ENCODE measurements around the gene ARHGEF6. TPM values are rescaled to one million over a fixed set of nuclear protein-coding genes. Genes with fewer than 3 reads are reported as not detected.

Gene ARHGEF6
- total and polyA plus RNA-seq, 2 experiments from 2014 or later: 3.5 to 3.7 TPM

DNA sequence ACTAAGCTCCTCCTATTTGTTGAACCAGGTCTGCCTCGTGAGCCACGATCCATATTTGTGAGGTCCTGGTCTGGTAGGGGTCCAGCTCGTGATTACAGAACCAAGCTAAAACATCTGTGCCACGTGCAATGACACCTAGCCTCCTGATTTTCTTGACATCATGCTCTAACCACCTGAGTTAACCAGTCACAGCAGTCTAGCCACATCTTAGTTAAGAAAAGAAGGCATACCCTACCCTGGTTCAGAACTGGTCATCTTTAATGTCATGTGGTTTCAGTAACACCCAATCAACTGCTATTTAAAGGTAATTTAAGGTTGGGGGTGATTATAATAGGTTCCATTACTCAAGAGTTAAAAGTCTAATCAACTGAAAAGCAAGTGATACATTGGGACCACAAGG lies 28.4 kb downstream of the ARHGEF6 start:
- Histone ChIP-seq H3K27me3 (no peaks in the 10 kb centered on the region), H3K4me1 (ENCODE audit: insufficient read depth) (no peaks in the 10 kb centered on the region), H3K79me2 (no peaks in the 10 kb centered on the region), H3K4me2 (no peak overlapping the region), H3K4me3 (no peak overlapping the region), H3K9me3 (ENCODE audit: low read depth) (no peaks in the 10 kb centered on the region), H3K27ac (no peak overlapping the region), H4K20me1 (ENCODE audit: insufficient read depth, poor library complexity, severe bottlenecking) (no peaks in the 10 kb centered on the region), H3K9me2 (replicated peaks; ENCODE audit: insufficient read depth) (no peaks in the 10 kb centered on the region), H3K36me3 (replicated peaks; ENCODE audit: insufficient read depth, low read depth) (no peaks in the 10 kb centered on the region), H2AFZ (no peak overlapping the region)
- DNase-seq (ENCODE audit: low spot score): no peak
- 63% methylated on average over 4 of the region's 4 CpGs for WGBS (ENCODE audit: low lambda C conversion rate, missing lambda C conversion rate)
- no peak for TF ChIP-seq CTCF (IDR thresholded peaks at IDR 0.05; ENCODE audit: poor library complexity)

DNA sequence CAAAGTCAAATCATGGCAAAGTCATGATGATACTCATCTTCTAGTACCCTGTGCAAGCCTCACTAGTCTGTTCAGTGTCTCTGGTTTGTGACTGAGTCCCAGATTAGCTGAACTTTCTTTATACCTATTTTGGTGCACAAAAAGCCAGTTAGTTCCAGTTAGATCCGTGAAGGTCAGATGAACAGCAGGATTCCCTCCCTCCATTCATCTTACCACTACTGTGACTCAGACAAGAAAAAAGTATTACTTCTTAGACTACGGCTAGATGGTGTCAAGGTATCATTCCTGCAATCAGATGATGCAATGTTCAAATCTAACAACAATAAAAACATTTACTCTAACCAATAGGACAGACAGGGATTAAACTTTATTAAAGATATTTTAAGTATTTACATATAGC lies 30.4 kb downstream of the ARHGEF6 start:
- Histone ChIP-seq H3K4me3 (no peak overlapping the region), H2AFZ (no peak overlapping the region), H3K27me3 (no peaks in the 10 kb centered on the region), H3K4me1 (ENCODE audit: insufficient read depth) (no peaks in the 10 kb centered on the region), H3K79me2 (no peaks in the 10 kb centered on the region), H3K27ac (no peak overlapping the region), H3K9me3 (ENCODE audit: low read depth) (no peaks in the 10 kb centered on the region), H3K36me3 (replicated peaks; ENCODE audit: insufficient read depth, low read depth) (no peaks in the 10 kb centered on the region), H4K20me1 (ENCODE audit: insufficient read depth, poor library complexity, severe bottlenecking) (no peaks in the 10 kb centered on the region), H3K9me2 (replicated peaks; ENCODE audit: insufficient read depth) (no peaks in the 10 kb centered on the region), H3K4me2 (no peak overlapping the region)
- TF ChIP-seq CTCF (IDR thresholded peaks at IDR 0.05; ENCODE audit: poor library complexity) (no peak), EZH2phosphoT487 (IDR thresholded peaks at IDR 0.05; ENCODE audit: low read depth, severe bottlenecking, unreplicated experiment) (no peak), EZH2 (IDR thresholded peaks at IDR 0.05; ENCODE audit: borderline replicate concordance) (no peak)
- 60% methylated on average over 2 of the region's 2 CpGs for WGBS (ENCODE audit: low lambda C conversion rate, missing lambda C conversion rate)
- no peak for DNase-seq (ENCODE audit: low spot score)

GRCh38 chrX:136747003-136747986 lies 33.4 kb downstream of the ARHGEF6 start:
- no peak overlapping the region for H3K27ac ChIP-seq
- TF ChIP-seq CTCF (IDR thresholded peaks at IDR 0.05; ENCODE audit: poor library complexity) (no peak), EZH2phosphoT487 (IDR thresholded peaks at IDR 0.05; ENCODE audit: low read depth, severe bottlenecking, unreplicated experiment) (no peak), EZH2 (IDR thresholded peaks at IDR 0.05; ENCODE audit: borderline replicate concordance) (no peak)
- WGBS (ENCODE audit: low lambda C conversion rate, missing lambda C conversion rate): 67% methylated on average over 8 of the region's 8 CpGs

More at GRCh38 chrX:136747003-136747986, 33.4 kb downstream of the ARHGEF6 start:
- H3K9me3 ChIP-seq (ENCODE audit: low read depth): no peaks in the 10 kb centered on the region
- no peaks in the 10 kb centered on the region for H3K4me1 ChIP-seq (ENCODE audit: insufficient read depth)
- no peaks in the 10 kb centered on the region for H3K9me2 ChIP-seq (replicated peaks; ENCODE audit: insufficient read depth)
- no peaks in the 10 kb centered on the region for H4K20me1 ChIP-seq (ENCODE audit: insufficient read depth, poor library complexity, severe bottlenecking)
- H3K4me2 ChIP-seq: no peak overlapping the region
- no peaks in the 10 kb centered on the region for H3K79me2 ChIP-seq
- no peak overlapping the region for H3K4me3 ChIP-seq
- no peak for DNase-seq (ENCODE audit: low spot score)
- H3K36me3 ChIP-seq (replicated peaks; ENCODE audit: insufficient read depth, low read depth): no peaks in the 10 kb centered on the region
- no peak overlapping the region for H2AFZ ChIP-seq
- H3K27me3 ChIP-seq: no peaks in the 10 kb centered on the region

All from hepatocyte (in vitro differentiated cells).